Measurements from ENCODE around the gene C12orf75.

The C12orf75 gene

GRCh38 chr12:105420046-105420445 is 89.6 kb downstream of the C12orf75 start:
- no peak for DNase-seq

- DNase-seq, result peak; percentile 45
Measured at GRCh38 chr12:105420659-105421240, 90.3 kb downstream of the C12orf75 start.

Data from NCI-H1105 (cell line).